ENCODE data around the gene TMEM108.

DNA sequence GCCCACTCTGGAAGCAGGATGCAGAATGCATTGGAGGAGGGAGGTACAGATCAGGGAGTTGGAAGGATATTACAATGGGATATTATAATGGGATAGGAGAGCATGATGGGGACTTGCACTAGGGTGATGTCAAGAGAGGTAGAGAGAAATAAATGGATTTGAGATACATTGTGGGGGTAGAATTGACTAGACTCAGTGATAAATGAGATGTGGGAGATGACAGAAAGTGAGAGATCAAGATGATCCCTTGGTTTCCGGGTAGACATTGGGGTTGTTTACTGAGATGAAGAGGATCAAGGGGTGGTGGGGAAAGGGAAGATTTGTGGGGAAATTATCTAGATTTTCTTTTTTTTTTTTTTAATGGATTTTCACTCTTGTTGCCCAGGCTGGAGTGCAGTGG lies 404.3 kb downstream of the TMEM108 start:
- TF ChIP-seq, protein P1, sequence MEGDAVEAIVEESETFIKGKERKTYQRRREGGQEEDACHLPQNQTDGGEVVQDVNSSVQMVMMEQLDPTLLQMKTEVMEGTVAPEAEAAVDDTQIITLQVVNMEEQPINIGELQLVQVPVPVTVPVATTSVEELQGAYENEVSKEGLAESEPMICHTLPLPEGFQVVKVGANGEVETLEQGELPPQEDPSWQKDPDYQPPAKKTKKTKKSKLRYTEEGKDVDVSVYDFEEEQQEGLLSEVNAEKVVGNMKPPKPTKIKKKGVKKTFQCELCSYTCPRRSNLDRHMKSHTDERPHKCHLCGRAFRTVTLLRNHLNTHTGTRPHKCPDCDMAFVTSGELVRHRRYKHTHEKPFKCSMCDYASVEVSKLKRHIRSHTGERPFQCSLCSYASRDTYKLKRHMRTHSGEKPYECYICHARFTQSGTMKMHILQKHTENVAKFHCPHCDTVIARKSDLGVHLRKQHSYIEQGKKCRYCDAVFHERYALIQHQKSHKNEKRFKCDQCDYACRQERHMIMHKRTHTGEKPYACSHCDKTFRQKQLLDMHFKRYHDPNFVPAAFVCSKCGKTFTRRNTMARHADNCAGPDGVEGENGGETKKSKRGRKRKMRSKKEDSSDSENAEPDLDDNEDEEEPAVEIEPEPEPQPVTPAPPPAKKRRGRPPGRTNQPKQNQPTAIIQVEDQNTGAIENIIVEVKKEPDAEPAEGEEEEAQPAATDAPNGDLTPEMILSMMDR (IDR thresholded peaks at IDR 0.05 in 2 of 3, conservative IDR thresholded peaks at IDR 0.05 in 1 of 3; ENCODE audit: control insufficient read depth in 2 of 3, extremely low read depth in 1 of 3, insufficient read depth in 1 of 3, low read depth in 3 of 3, low read length in 3 of 3): no peak
- no peak for TF ChIP-seq EGR1 (IDR thresholded peaks at IDR 0.05; ENCODE audit: borderline replicate concordance in 1 of 2, low read depth in 2 of 2, low read length in 2 of 2)
- TF ChIP-seq, protein P2, sequence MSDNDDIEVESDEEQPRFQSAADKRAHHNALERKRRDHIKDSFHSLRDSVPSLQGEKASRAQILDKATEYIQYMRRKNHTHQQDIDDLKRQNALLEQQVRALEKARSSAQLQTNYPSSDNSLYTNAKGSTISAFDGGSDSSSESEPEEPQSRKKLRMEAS (IDR thresholded peaks at IDR 0.05; ENCODE audit: low read depth, low read length): no peak
- no peak for TF ChIP-seq SIN3A (IDR thresholded peaks at IDR 0.05; ENCODE audit: low read depth, low read length)
- no peak for TF ChIP-seq NFYB (IDR thresholded peaks at IDR 0.05; ENCODE audit: insufficient read depth, low read depth, low read length)
- no peak for TF ChIP-seq KAT2A (conservative IDR thresholded peaks at IDR 0.05; ENCODE audit: control insufficient read depth, low read depth, low read length)
- TF ChIP-seq SMC3 (IDR thresholded peaks at IDR 0.05; ENCODE audit: borderline replicate concordance, low read length): no peak
- no peak for TF ChIP-seq POLR2A (IDR thresholded peaks at IDR 0.05; ENCODE audit: low read depth, low read length)
- no peak for TF ChIP-seq YY1 (IDR thresholded peaks at IDR 0.05; ENCODE audit: low read depth, low read length)
- TF ChIP-seq HDAC2 (IDR thresholded peaks at IDR 0.05): no peak
- no peak for TF ChIP-seq CHD4 (IDR thresholded peaks at IDR 0.05)
- TF ChIP-seq CBX3 (IDR thresholded peaks at IDR 0.05; ENCODE audit: borderline replicate concordance, low read depth): no peak
- TF ChIP-seq ESRRA (IDR thresholded peaks at IDR 0.05; ENCODE audit: low read length): no peak
- TF ChIP-seq JUND (IDR thresholded peaks at IDR 0.05; ENCODE audit: low read depth, low read length): no peak

Measured in GM12878 (cell line).